Measurements from ENCODE around the gene SLA2.
A peak's percentile ranks its signal among the peaks of the same experiment; 100 is the strongest.

SLA2 gene

DNA sequence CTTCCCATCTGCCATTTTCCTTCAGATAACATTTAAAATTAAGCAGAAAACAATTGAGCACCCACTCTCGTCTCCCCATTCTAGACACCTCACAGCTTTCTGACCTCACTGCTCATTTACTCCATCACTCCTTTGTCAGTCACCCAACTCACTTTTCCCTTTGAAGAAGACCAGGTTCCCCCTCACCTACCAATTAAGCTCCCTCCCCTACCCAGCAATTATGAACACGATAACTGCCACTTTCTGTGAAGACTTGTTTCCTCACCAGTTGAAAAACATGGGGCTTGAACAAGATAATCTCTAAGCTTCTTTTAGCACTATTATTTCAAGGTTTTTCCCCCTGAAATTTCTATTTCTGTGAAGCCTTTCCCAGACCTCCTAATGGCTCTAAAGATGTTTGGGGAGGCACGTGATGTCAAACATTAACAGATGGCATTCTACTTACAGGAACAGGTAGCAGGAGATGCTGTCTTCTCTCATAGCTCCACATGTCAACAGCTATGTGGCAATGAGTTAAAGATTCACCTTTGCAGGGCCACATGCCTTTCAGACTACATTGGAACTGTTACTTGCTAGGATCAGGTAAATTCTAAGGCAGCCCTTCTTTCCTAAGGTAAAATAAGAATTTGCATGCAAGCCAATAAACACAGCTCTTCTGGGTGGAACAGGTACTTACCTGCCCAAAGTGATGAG lies 24.8 kb upstream of the SLA2 start:
- no peaks in the 10 kb centered on the region for H3K9me3 ChIP-seq
- H3K27me3 ChIP-seq = no peaks in the 10 kb centered on the region
- no peak overlapping the region for H3K4me3 ChIP-seq (ENCODE audit: low read depth in 1 of 2, low read length in 1 of 2)
- no peaks in the 10 kb centered on the region for H3K4me1 ChIP-seq (ENCODE audit: control insufficient read depth in 1 of 2, insufficient read depth in 1 of 2, low read depth in 1 of 2, low read length in 1 of 2)
- H3K36me3 ChIP-seq = no peaks in the 10 kb centered on the region
- no peak overlapping the region for H3K27ac ChIP-seq
- TF ChIP-seq, protein P1, sequence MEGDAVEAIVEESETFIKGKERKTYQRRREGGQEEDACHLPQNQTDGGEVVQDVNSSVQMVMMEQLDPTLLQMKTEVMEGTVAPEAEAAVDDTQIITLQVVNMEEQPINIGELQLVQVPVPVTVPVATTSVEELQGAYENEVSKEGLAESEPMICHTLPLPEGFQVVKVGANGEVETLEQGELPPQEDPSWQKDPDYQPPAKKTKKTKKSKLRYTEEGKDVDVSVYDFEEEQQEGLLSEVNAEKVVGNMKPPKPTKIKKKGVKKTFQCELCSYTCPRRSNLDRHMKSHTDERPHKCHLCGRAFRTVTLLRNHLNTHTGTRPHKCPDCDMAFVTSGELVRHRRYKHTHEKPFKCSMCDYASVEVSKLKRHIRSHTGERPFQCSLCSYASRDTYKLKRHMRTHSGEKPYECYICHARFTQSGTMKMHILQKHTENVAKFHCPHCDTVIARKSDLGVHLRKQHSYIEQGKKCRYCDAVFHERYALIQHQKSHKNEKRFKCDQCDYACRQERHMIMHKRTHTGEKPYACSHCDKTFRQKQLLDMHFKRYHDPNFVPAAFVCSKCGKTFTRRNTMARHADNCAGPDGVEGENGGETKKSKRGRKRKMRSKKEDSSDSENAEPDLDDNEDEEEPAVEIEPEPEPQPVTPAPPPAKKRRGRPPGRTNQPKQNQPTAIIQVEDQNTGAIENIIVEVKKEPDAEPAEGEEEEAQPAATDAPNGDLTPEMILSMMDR (IDR thresholded peaks at IDR 0.05) = no peak

- Histone ChIP-seq H3K36me3 (no peaks in the 10 kb centered on the region), H3K27ac (no peak overlapping the region), H3K4me1 (ENCODE audit: control insufficient read depth in 1 of 2, insufficient read depth in 1 of 2, low read depth in 1 of 2, low read length in 1 of 2) (peaks cover 17 to 19% of the 10 kb centered on the region in 2 experiments), H3K4me3 (ENCODE audit: low read depth in 1 of 2, low read length in 1 of 2) (no peak overlapping the region), H3K27me3 (no peaks in the 10 kb centered on the region), H3K9me3 (no peaks in the 10 kb centered on the region)
- TF ChIP-seq, protein P1 (IDR thresholded peaks at IDR 0.05) = no peak
These were observed 20.3 kb upstream of the SLA2 start for GRCh38 chr20:36666181-36666740.

- Histone ChIP-seq H3K27ac (peak overlapping the region; percentile 77), H3K4me3 (ENCODE audit: low read depth in 1 of 2, low read length in 1 of 2) (peak overlapping the region in 1 of 2 experiments; percentile 3), H3K36me3 (peaks cover 3% of the 10 kb centered on the region), H3K9me3 (no peaks in the 10 kb centered on the region), H3K4me1 (ENCODE audit: control insufficient read depth in 1 of 2, insufficient read depth in 1 of 2, low read depth in 1 of 2, low read length in 1 of 2) (peaks cover 17 to 24% of the 10 kb centered on the region in 2 experiments), H3K27me3 (no peaks in the 10 kb centered on the region)
- TF ChIP-seq, protein P1 (IDR thresholded peaks at IDR 0.05) = no peak
These were observed 17.0 kb upstream of the SLA2 start for GRCh38 chr20:36663031-36663430.

DNA sequence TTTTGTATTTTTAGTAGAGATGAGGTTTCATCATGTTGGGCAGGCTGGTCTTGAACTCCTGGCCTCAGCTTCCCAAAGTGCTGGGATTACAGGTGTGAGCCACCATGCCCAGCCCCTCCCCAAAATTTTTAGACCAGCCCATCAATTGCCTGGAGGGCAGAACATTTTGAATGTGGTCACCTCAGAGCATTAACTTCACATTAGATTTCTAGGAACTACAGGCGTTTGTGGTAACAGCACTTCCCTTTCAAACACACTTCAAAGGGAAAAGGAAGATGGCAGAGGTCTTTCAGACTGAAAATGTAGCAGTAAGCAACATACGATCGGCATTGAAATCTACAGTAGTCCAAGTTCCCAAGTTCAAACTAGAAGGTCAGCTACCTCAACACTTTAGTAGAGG lies 12.3 kb upstream of the SLA2 start:
- peaks cover 15% of the 10 kb centered on the region for H3K36me3 ChIP-seq
- H3K4me3 ChIP-seq (ENCODE audit: low read depth in 1 of 2, low read length in 1 of 2) = no peak overlapping the region
- no peak overlapping the region for H3K27ac ChIP-seq
- no peaks in the 10 kb centered on the region for H3K9me3 ChIP-seq
- TF ChIP-seq, protein P1 (IDR thresholded peaks at IDR 0.05) = no peak
- peaks cover 11 to 18% of the 10 kb centered on the region in 2 experiments for H3K4me1 ChIP-seq (ENCODE audit: control insufficient read depth in 1 of 2, insufficient read depth in 1 of 2, low read depth in 1 of 2, low read length in 1 of 2)
- no peaks in the 10 kb centered on the region for H3K27me3 ChIP-seq

DNA sequence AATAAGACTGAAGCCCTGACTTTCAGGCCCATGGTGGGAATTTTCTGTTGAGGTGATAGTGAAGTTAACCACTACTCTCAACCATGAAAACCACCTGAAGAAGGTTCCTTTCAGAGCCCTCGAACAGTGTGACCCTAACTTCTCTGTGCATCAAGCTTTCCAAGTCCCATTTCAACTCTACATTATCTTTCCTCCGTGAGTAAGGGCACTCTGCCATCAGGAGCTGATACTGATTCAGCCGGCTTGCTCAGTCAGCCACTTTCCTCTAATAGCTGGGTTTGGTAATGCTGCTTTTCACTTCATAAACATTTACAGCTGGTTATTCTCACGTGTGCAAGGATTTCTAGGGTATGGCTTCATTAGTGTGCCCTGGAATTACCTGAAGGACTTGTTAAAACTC lies 10.7 kb upstream of the SLA2 start:
- peaks cover 0 to 6% of the 10 kb centered on the region in 2 experiments for H3K4me1 ChIP-seq (ENCODE audit: control insufficient read depth in 1 of 2, insufficient read depth in 1 of 2, low read depth in 1 of 2, low read length in 1 of 2)
- peaks cover 26% of the 10 kb centered on the region for H3K36me3 ChIP-seq
- TF ChIP-seq, protein P1 (IDR thresholded peaks at IDR 0.05) = no peak
- no peak overlapping the region for H3K4me3 ChIP-seq (ENCODE audit: low read depth in 1 of 2, low read length in 1 of 2)
- H3K27ac ChIP-seq = no peak overlapping the region
- H3K27me3 ChIP-seq = no peaks in the 10 kb centered on the region
- H3K9me3 ChIP-seq = no peaks in the 10 kb centered on the region

Data from neutrophil (primary cell).